Measurements from ENCODE around the gene TMEM145. TPM values are rescaled to one million over a fixed set of nuclear protein-coding genes. Genes with fewer than 3 reads are reported as not detected.

Gene TMEM145
- polyA plus RNA-seq, 1 donor (not counting 4 experiments of a cell fraction or from before 2014, with no cell fraction given) = not detected

GRCh38 chr19:42353341-42354015, 40.4 kb downstream of the TMEM145 start:
- FAIRE-seq (no peak), DNase-seq (ENCODE audit: low read depth, low spot score) (no peak)
- dilution Hi-C loops (cut with MboI; ENCODE audit: extremely low pct_ligation_motif_present, low sequenced_read_pairs) = no loop called here
- Histone ChIP-seq H3K27me3 (ENCODE audit: control insufficient read depth, extremely low read depth, insufficient read depth, low read length) (no peaks in the 10 kb centered on the region), H3K9me3 (ENCODE audit: control insufficient read depth, low read depth, low read length) (no peaks in the 10 kb centered on the region), H3K4me2 (ENCODE audit: control insufficient read depth, extremely low read depth, insufficient read depth, low read depth, low read length) (no peak overlapping the region), H3K9me1 (ENCODE audit: control insufficient read depth, extremely low read depth, insufficient read depth, low read length) (no peaks in the 10 kb centered on the region), H3K79me2 (ENCODE audit: control insufficient read depth, insufficient read depth, low read length) (no peaks in the 10 kb centered on the region), H4K20me1 (ENCODE audit: control insufficient read depth, extremely low read depth, insufficient read depth, low read length) (no peaks in the 10 kb centered on the region), H2AFZ (ENCODE audit: control insufficient read depth, low read length) (no peak overlapping the region), H3K27ac (ENCODE audit: control insufficient read depth, insufficient read depth, low read length) (no peak overlapping the region), H3K4me3 (ENCODE audit: control insufficient read depth in 2 of 3, extremely low read depth in 1 of 3, insufficient read depth in 2 of 3, low read depth in 1 of 3, low read length in 3 of 3) (no peak overlapping the region), H3K4me1 (ENCODE audit: control insufficient read depth, extremely low read depth, insufficient read depth, low read length) (no peaks in the 10 kb centered on the region), H3K36me3 (ENCODE audit: control insufficient read depth in 2 of 2, extremely low read depth in 1 of 2, insufficient read depth in 2 of 2, low read length in 2 of 2) (peaks cover 0 to 4% of the 10 kb centered on the region in 2 experiments), H3K9ac (ENCODE audit: control insufficient read depth, extremely low read depth, insufficient read depth, low read length) (no peak overlapping the region)
- TF ChIP-seq EZH2 (IDR thresholded peaks at IDR 0.05; ENCODE audit: low read length) = no peak
- TF ChIP-seq, protein P1, sequence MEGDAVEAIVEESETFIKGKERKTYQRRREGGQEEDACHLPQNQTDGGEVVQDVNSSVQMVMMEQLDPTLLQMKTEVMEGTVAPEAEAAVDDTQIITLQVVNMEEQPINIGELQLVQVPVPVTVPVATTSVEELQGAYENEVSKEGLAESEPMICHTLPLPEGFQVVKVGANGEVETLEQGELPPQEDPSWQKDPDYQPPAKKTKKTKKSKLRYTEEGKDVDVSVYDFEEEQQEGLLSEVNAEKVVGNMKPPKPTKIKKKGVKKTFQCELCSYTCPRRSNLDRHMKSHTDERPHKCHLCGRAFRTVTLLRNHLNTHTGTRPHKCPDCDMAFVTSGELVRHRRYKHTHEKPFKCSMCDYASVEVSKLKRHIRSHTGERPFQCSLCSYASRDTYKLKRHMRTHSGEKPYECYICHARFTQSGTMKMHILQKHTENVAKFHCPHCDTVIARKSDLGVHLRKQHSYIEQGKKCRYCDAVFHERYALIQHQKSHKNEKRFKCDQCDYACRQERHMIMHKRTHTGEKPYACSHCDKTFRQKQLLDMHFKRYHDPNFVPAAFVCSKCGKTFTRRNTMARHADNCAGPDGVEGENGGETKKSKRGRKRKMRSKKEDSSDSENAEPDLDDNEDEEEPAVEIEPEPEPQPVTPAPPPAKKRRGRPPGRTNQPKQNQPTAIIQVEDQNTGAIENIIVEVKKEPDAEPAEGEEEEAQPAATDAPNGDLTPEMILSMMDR (optimal IDR thresholded peaks at IDR 0.05 in 1 of 3, IDR thresholded peaks at IDR 0.05 in 1 of 3, conservative IDR thresholded peaks at IDR 0.05 in 1 of 3; ENCODE audit: extremely low read depth in 1 of 3, insufficient read depth in 2 of 3, low read length in 3 of 3) = no peak

DNA sequence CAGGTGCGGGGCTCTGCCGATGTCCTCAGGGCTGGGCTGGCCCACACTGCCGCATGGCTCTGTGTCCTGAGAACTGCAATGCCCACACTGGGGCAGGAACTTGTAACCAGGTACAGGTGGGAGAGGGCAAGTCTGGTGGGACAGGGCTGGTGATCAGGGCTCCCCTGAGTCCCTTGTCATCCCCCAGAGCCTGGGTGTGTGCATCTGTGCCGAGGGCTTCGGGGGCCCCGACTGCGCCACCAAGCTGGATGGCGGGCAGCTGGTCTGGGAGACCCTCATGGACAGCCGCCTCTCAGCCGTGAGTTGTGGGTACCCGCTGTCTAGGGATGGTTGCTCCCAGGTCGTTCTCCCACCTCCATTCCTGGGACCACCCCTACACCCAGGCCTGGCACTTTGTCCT, 42.8 kb downstream of the TMEM145 start:
- Histone ChIP-seq H3K4me2 (ENCODE audit: control insufficient read depth, extremely low read depth, insufficient read depth, low read depth, low read length) (no peak overlapping the region), H3K79me2 (ENCODE audit: control insufficient read depth, insufficient read depth, low read length) (no peaks in the 10 kb centered on the region), H3K9me3 (ENCODE audit: control insufficient read depth, low read depth, low read length) (no peaks in the 10 kb centered on the region), H3K4me1 (ENCODE audit: control insufficient read depth, extremely low read depth, insufficient read depth, low read length) (no peaks in the 10 kb centered on the region), H3K9ac (ENCODE audit: control insufficient read depth, extremely low read depth, insufficient read depth, low read length) (no peak overlapping the region), H4K20me1 (ENCODE audit: control insufficient read depth, extremely low read depth, insufficient read depth, low read length) (no peaks in the 10 kb centered on the region), H2AFZ (ENCODE audit: control insufficient read depth, low read length) (no peak overlapping the region), H3K36me3 (ENCODE audit: control insufficient read depth in 2 of 2, extremely low read depth in 1 of 2, insufficient read depth in 2 of 2, low read length in 2 of 2) (peaks cover 0 to 4% of the 10 kb centered on the region in 2 experiments), H3K4me3 (ENCODE audit: control insufficient read depth in 2 of 3, extremely low read depth in 1 of 3, insufficient read depth in 2 of 3, low read depth in 1 of 3, low read length in 3 of 3) (no peak overlapping the region), H3K27me3 (ENCODE audit: control insufficient read depth, extremely low read depth, insufficient read depth, low read length) (no peaks in the 10 kb centered on the region), H3K9me1 (ENCODE audit: control insufficient read depth, extremely low read depth, insufficient read depth, low read length) (no peaks in the 10 kb centered on the region), H3K27ac (ENCODE audit: control insufficient read depth, insufficient read depth, low read length) (no peak overlapping the region)
- FAIRE-seq (no peak), DNase-seq (ENCODE audit: low read depth, low spot score) (no peak)
- TF ChIP-seq, protein P1 (optimal IDR thresholded peaks at IDR 0.05 in 1 of 3, IDR thresholded peaks at IDR 0.05 in 1 of 3, conservative IDR thresholded peaks at IDR 0.05 in 1 of 3; ENCODE audit: extremely low read depth in 1 of 3, insufficient read depth in 2 of 3, low read length in 3 of 3) = no peak
- TF ChIP-seq EZH2 (IDR thresholded peaks at IDR 0.05; ENCODE audit: low read length) = no peak
- dilution Hi-C loops (cut with MboI; ENCODE audit: extremely low pct_ligation_motif_present, low sequenced_read_pairs) = no loop called here

Data from keratinocyte (primary cell).